AG09319 (cell line): ENCODE data around the gene RSPH10B2.
"Not testable (repeated sequence)": the region's sequence is repeated elsewhere in the genome, so short reads cannot be mapped to it uniquely, and the experiment has no call there.

Experiments
- DNase-seq: peaks from one replicate; pipeline ENCODE4 v3.0.0-alpha.2; 2010; ENCODE audit warnings: low read depth; ENCODE audit errors: extremely low read depth
- CTCF ChIP-seq: IDR thresholded peaks from 2 replicates; pipeline ENCODE4 v1.5.1; 2011; ENCODE audit warnings: low read depth, mild to moderate bottlenecking, inconsistent platforms, low read length, moderate library complexity

Gene RSPH10B2

GRCh38 chr7:6797218-6797617 lies 43.3 kb downstream of the RSPH10B2 start:
- DNase-seq = not testable (repeated sequence)

GRCh38 chr7:6798047-6798446 lies 44.1 kb downstream of the RSPH10B2 start:
- not testable (repeated sequence) for DNase-seq

DNA sequence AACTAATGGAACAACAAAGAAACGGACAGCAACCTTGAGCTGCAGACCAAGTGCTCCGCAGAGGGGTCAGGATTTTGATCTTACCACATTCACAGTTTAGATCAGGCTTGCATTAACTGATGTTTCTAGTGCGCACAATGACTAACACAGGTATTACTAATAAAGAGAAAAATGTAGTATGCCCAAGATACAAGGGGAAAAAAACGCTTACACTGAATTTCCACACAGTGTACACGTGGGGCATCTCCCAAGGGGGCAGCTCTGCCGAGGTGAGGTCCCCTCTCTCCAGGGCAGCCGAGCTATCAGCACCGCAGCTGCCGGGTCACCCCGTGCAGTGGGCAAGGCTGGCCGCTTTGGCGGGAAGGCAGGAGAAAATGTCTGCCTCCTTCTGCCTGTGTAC lies 46.0 kb downstream of the RSPH10B2 start:
- not testable (repeated sequence) for DNase-seq

- not testable (repeated sequence) for DNase-seq
Measured at GRCh38 chr7:6800331-6800730, 46.4 kb downstream of the RSPH10B2 start.

DNA sequence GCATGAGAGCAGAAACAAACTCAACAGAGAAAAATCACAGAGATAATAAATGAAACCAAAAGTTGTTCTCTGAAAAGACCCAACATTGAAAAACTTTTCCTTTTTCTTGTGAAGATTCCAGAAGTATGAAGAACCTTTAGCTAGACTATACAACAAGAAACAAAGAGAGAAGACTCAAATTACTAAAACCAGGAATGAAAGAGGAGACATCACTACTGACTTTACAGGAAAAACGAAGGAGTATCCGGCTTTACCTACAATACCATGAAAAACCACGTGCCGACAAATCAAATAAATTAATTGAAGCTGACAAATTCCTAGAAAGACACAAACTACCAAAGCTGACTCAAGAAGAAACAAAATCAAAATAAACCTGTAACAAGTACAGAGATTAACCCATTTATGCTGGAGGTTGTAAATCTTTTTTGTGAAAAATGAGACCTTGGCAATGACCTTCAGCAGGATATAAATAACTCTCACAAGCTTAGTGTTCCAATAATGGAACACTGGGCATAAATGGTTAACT lies 53.6 kb downstream of the RSPH10B2 start:
- DNase-seq = not testable (repeated sequence)

- DNase-seq = not testable (repeated sequence)
Measured at GRCh38 chr7:6807959-6808358, 54.1 kb downstream of the RSPH10B2 start.

- DNase-seq = not testable (repeated sequence)
Measured at GRCh38 chr7:6813011-6813410, 59.1 kb downstream of the RSPH10B2 start.

GRCh38 chr7:6815470-6815869 lies 61.6 kb downstream of the RSPH10B2 start:
- not testable (repeated sequence) for DNase-seq

DNA sequence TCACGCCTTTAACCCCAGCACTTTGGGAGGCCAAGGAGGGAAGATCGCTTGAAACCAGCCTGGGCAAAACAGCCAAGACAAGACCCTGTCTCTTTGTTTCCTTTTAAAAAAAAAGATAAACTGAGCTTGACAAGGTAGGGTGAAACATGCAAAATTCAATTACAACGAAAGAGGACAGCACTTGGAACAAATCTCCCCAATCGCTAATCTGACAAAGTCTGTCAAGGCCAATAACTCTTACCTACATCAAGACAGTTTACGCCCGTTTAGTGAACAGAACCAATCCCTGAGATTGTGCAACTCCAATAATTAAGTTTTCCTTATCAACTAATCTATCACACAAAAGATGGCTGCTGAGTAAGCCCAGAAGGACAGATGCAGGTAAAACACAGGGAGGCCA lies 67.7 kb downstream of the RSPH10B2 start:
- not testable (repeated sequence) for DNase-seq

DNA sequence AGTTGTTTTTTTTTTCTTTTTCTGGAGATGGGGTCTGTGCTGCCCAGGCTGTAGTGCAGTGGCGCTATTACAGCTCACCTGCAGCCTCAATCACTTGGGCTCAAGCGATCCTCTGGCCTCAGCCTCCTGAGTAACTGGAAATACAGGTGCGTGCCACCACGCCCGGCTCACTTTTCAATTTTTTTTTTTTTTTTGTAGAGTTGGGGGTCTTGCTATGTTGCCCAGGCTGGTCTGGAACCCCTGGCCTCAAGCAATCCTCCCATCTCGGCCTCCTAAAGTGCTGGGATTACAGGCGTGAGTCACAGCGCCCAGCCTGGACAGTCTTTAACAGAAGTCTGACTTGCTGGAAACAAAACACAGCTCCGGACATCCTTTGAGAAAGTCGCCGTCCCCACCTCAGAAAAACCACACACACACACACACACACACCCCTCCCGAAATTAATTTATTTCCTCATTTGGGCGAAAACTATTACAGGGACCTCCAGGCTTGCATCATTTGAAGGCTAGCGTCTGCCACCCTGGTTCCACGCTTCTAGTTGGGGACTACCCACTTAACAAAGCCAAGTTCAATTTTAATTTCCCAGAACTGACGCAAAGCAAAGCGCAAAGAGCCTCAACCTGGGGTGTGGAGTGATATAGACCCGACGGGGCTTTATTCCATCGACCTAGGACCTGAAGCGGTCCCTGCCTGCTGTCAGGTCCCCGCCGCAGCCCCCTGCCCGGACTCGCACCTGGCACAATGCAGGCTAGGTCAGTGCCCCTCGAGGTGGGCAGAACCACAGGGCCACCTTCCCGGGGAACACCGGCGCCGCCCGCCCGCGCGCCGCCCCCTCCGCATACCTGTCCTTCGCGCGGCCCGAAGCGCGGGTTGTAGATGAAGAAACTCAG lies 71.6 kb downstream of the RSPH10B2 start:
- DNase-seq = not testable (repeated sequence)

- peak; percentile 8 for DNase-seq
- peak; percentile 28 for TF ChIP-seq CTCF
Measured at GRCh38 chr7:6826151-6826550, 72.2 kb downstream of the RSPH10B2 start, which contains the start of gene CCZ1B. Gene CCZ1B, minus strand, starts transcription at chr7:6826275. Its CDS starts 78 bp downstream, at chr7:6826197.

DNA sequence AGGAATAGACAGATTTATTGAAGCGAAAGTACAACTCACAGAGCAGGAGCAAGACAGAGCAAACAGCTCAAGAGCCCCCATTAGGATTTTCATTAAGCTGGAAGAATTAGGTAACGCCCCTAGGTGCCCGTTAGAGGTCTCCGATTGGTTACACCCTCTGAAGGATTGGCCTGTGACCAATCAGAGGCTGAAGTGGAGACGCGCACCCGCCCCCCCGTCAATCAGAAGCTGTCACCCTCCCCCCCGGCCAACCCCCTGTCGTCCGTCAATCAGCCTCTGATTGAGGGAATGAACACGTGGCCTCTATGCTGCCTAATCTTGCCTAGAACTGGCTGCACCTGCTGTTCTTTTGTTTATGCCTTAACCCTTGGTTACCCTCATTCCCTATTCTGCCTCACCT lies 73.3 kb downstream of the RSPH10B2 start:
- DNase-seq = not testable (repeated sequence)

GRCh38 chr7:6829616-6830015 lies 75.7 kb downstream of the RSPH10B2 start:
- DNase-seq = not testable (repeated sequence)

- DNase-seq = not testable (repeated sequence)
Measured at GRCh38 chr7:6830026-6830425, 76.1 kb downstream of the RSPH10B2 start.
